Measurements from ENCODE around the gene CCDC191.

The CCDC191 gene, protein sequence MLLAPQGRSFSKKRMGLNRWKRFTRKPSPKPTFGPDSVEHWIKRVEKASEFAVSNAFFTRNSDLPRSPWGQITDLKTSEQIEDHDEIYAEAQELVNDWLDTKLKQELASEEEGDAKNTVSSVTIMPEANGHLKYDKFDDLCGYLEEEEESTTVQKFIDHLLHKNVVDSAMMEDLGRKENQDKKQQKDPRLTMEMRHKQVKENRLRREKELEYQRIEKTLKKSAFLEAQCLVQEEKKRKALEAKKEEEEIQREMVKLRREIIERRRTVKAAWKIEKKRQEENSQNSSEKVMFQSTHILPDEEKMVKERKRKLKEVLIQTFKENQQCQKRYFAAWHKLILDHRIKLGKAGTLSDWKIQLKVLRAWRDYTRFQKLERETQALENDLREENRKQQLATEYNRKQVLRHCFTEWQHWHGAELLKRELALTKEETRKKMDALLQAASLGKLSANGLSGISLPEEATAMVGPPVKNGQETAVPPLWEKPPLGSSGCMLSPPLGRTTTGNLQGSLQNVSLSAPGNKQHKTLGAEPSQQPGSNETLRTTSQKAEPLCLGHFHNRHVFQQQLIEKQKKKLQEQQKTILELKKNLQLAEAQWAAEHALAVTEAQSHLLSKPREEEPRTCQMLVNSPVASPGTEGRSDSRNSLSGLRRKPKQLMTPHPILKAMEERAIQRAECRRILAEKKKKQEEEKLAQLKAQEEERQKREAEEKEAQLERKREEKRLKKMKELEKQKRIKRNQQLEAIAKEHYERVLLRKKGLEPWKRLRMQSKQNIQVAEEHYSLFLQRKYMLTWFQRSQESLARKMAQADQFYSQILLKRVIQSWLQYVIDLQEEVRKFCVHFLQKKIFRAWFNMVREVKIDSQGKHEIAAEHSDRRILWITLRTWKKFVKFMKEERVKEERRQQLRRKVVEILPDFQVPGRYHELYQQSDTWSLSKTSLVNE

DNA sequence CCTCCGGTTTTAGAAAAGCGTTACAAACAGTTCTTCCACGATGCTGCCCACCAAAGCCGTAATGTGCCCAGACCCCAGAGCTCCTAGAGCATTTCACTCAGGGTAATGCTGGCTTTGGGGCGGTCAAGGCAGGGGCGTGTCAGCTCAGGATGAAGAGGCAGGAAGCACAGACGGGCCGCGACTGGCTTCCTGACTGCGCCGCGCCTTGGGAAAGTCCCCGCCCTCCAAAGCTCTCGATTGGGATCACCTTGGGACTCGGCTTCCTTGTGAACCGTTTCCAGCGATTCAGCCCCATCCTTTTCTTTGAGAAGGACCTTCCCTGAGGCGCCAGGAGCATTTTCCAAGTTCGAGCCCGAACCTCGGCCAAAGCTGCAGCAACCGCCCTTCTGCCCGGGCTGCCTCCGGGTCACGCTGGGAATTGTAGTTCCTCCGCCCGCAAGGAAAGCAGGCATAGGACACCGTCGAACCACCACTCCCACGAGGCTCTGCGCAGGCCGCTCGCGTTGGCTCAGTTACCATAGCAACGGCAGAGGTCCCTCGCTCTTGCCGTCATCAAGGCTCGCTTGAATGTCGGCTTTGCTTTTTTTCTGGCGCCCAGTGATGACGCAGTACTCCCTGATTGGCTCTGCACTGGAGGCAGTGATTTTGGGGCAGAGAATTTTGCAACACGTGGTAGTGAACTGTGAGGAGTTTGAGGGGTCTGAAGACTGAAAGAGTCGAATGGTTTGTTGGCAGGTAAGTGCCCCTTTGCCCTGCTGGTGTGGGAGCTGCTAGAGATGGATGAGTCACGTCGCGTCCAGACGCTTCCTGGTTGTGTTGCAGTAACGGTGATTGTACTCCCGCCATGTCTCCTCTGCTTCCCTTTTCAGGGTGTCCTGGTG is at the start of gene CCDC191, which contains the start of gene QTRT2:
Gene CCDC191 (minus strand): TSS at position 397 of the 881 bp plus-strand sequence. CDS start 60 bp downstream, at position 337.
Gene QTRT2 (plus strand): TSS at position 608 of the 881 bp plus-strand sequence. CDS start 8,521 bp downstream, outside the sequence.
- peak; percentile 99 for DNase-seq

DNA sequence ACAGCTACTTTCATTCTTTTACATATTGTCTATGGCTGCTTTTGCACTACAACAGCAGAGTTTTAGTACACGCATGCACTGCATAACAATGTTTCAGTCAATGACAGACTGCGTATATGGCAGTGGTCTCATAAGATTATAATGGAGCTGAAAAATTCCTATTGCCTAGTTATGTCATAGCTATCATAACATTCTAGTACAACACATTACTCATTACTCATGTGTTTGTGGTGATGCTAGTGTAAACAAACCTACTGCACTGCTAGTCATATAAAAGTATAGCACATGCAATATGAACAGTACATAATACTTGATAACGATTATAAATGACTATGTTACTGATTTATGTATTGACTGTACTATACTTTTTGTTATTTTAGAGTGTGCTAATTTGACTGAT is 48.1 kb upstream of the CCDC191 start:
- no peak for DNase-seq

DNA sequence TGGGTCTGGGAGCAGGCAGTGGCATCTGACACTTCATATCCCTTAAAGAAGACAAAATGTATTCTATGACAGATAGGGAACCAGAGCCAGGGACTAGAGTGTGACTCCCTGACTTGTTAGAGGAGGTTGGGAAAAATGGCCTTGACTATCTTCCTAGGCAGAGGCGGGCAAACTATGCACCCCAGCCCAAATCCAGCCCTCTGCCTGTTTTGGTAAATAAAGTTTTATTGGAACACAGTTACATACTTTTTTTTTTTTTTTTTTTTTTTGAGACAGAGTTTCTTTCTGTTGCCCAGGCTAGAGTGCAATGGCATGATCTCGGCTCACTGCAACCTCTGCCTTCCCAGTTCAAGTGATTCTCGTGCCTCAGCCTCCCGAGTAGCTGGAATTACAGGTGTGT is 47.5 kb upstream of the CCDC191 start:
- no peak for DNase-seq

DNA sequence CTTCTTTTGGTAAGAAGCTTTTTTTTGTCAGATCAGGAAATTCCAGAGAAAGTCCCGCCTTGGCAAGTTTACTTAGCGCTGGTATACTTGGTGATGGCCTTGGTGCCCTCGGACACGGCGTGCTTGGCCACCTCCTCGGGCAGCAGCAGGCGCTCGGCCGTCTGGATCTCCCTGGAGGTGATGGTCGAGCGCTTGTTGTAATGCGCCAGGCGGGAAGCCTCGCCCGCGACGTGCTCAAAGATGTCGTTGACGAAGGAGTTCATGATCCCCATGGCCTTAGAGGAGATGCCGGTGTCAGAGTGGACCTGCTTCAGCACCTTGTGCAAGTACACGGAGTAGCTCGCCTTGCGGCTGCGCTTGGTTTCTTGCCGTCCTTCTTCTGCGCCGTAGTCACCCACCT is 46.9 kb upstream of the CCDC191 start:
- DNase-seq, result no peak

DNA sequence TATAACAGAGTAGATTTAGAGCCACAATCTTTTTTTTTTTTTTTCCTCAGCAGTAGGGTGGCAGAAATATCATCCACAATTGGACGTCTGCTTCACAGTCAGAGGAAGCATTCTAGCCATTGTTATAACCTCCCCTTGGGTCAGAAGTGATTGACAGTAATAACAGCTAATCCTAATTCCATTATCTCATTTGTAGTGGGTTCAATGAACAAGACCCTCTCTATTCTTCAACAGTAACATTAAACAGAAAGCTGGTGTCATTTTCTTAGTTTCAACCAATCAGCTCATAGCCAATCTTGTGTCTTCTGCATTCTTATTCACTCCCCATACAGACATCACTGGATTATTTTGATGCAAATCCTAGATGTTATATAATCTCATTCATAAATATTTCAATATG is 44.8 kb upstream of the CCDC191 start:
- DNase-seq, result no peak

DNA sequence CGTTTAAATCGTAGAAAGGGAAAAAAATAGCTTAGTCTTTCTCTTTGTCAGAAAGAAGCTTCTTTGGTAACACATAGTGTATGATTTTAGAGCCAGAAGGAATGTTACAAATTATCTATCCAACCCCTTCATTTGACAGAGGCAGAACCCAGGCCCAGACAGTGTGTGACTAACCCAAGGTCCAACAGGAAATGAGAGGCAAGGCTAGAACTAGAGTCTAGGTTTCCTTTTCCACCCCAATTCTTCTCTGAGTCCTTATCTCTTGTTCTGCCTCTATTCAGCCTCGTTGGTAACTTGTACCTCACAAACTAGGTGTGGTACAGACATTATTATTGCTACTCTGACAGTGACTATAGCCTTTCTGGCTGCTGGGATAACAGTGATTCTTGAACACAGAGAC is 39.5 kb upstream of the CCDC191 start:
- no peak for DNase-seq

DNA sequence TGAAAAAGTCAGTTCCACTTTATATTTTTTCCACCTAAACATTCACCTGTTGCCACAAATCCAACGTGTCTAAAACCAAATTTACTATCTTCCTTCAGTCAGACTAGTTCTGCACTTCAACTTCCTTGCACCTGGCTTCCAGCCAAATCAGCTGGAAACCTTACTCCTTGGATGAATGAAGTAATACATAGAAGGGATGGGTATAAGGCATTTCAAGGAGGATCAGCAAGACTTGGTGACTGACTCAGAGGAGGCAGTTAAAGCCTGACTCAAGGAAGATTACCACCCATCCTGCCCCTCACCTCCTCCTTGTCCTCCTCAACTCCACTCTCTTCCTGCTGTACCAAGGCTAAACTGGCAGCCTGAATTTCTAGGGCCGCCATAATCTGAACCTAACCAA is 37.3 kb upstream of the CCDC191 start:
- DNase-seq, result no peak

DNA sequence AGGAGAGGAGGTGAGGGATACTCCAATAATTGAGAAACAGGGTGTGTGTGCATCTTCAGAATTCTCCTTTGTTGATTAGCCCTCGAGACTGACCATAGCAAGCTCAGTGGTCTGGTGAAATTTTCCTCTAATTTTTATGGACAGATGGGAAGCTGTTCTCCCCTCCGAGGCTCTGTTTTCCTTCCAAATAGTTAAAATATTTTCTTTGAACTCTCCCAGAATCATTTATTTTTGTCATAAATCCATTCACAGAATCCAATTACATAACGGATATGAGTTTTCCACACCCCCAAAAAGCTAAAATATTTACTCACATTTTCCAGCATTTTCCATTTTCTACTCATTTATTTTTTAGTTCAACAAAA is 36.7 kb upstream of the CCDC191 start:
- no peak for DNase-seq

DNA sequence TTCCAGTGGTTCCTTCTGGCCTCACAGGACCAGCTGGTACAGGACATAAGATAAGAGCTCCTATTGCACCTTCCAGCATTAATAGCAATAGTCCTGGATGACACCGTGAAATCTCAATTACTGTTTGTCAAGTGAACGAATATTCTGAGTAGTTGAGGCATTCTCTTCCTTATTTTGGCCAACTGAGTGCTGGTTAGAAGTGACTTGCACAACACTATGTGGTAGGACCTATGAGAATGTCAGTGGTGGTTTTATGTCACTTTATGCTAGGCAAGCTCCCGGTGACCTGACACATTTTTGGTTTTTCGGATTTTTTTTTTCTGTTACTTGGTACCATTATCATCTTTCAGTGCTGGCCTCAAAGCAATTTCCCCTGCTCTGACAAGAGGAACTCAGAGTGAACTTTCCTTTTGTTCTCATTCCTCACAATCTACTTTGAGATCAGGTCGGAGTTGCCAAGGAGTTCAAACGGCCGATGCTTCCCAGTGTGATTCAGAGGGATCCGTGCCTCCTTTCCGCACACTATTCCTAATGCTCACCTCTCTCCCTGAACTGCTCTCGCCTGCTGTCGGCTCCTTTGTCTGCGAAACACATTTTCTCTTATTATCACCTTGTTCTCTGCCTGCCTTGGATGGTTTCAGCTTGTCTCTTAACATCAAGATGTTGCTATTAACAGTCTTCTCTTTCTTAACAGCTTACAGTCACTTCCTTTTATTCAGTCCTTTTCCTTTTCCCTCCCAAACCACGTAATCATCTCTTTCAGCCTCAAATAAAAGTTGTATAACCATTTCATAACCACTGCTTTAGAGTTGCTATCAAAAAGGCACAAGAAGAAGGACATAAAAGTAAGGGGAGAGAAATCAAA is 36.1 kb upstream of the CCDC191 start:
- DNase-seq, result no peak

DNA sequence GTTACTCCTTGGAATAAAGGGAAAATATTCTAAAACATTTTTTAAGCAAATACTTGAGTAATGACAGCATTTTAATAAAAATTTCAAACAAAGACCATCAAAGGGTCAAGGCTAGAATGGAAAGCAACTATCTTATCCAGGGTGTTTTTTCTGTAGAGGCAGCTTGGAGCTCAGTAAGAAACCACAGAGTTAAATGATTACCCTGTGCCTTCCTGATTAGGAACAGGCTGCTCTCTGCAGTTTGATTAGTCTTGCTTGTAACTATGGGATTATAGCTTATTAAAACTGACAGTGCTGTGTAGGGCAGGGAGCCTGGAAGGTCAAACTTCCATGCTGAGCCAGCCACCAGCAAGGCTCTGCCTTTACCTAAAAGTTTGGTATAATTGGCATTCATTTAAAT is 33.3 kb upstream of the CCDC191 start:
- DNase-seq, result no peak

DNA sequence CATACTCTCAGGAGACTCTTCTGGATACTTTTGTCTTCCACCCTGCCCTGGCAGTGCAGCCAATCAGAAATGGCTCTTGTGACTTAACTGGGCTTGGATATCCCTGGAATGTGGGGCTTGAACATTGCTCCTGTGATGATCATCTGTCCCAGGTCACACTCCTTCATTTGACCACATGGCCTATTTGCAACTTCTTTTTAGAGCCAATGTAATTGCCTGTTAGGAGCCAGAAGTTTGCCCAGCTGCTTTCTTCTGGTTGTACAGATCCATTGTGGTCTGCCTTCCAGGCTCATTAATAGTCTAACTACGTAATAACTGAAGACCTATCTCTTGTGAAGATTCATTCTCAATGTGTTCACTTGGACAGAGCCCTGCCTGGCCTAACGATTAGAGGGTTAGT is 30.0 kb upstream of the CCDC191 start:
- no peak for DNase-seq

DNA sequence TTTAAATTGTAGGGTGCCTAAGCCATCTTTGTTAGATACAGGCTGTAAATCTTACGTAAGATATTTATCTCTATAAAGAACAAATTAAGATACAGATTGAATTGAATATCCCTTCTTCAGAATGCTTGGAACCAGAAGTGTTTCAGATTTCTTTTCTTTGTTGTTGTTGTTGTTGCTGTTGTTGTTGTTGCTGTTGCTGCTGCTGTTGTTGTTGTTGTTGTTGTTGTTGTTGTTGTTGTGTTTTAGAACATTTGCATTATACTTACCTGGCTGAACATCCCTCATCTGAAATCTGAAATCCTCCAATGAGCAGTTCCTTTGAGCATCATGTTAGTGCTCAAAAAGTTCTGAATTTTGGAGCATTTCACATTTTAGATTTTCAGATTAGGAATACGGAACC is 26.8 kb upstream of the CCDC191 start:
- DNase-seq, result no peak

DNA sequence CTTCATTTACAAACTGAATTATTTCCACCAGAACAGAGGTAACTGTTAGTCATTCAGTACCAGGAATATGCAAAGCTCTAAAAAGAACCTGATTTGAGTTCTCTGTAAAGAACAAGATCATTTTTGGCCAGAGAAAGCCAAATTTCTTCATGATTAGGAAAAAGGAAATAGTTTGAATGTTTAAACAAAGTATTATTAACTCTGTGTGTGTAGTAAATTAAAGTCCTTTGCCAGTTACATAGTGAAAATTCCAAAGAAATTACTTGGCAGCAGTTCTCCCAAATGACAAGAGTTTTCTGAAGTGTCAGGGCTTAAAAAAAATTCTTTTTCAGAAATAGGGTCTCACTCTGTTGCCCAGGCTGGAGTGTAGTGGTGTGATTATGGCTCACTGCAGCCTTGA is 24.7 kb upstream of the CCDC191 start:
- DNase-seq, result no peak

DNA sequence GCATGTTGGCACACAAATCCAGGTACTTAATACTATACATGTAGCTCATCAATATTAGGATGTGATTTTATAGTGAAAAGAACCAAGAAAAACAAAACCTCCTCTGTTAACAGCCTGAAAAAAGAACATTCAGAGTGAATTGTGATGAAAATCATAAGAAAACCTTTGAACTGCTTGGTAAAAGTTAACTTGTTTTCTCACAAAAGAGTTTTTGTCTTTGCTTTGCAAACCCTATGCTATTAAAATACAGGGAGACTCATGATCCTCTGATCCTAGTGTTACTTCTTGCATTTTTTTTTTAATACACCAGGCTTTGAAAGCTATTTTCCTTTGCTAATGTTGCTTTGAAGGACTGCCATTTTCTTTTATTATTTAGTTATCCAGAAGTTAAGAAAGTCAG is 23.9 kb upstream of the CCDC191 start:
- no peak for DNase-seq

DNA sequence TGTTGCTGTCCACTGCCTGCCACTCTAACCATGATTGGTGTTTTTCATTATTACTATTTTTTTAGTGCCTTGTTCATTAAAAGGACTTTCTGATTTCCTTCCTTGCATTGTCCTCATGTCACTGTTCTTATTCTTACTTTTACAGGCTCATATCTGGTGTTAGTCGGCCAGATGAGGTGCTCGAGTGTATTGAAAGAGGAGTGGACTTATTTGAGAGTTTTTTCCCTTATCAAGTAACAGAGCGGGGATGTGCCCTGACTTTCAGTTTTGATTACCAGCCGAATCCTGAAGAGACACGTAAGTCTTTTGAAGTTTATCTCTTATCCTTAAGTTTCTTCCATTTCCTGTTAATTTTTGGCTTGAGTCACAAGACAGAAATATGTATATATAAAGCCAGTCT is 23.4 kb upstream of the CCDC191 start:
- DNase-seq, result no peak

DNA sequence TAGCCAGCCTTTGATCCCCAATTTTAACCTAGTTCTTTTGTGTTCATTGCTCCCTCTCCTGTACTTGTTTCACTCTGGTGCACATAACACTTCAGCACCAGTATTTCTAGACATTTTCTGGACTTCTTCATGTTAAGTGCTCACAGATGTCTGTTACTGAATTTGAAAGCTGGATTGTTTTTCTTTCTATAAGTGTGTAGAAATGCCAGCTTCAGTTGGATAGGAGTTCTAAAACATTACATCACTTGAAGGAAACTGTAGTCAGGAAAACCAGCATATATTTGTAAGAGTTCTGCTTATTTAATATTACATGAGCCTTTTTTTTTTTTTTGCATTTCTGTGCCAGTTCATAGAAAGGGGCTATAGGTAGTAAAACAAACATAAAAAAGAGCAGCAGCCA is 21.8 kb upstream of the CCDC191 start:
- DNase-seq, result no peak

DNA sequence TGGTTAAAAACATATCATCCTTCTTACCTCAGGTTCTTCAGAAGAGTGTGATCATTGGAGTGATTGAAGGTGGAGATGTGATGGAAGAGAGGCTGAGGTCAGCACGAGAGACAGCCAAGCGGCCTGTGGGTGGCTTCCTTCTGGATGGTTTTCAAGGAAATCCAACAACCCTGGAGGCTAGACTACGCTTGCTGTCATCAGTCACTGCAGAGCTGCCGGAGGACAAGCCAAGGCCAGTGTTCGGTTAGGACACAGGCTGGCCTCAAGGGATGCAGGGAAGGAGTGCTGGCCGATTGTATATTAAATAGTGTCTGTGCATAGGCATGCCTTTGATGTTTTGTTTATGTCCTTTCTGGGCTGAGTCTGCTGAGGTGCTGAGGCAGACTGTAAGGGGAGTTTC is 20.4 kb upstream of the CCDC191 start:
- DNase-seq, result no peak

DNA sequence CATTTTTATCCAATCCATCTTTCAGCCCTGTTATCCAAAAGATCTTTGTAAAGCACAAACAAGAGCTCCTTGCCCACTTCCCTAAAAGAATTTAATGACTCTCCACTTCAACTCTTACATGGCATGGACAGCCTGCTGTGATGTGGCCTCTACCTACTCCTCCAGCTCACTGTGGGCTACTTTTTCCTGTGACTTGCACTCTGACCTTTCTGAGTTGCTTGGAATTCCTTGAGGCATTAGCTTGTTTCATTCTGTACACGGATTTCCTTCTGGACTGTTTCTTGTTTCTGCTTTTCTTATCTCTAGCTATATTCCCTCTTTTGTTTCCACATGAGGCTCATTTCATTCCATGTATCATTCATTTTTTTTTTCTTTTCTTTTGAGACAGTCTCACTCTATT is 15.5 kb upstream of the CCDC191 start:
- DNase-seq, result no peak

DNA sequence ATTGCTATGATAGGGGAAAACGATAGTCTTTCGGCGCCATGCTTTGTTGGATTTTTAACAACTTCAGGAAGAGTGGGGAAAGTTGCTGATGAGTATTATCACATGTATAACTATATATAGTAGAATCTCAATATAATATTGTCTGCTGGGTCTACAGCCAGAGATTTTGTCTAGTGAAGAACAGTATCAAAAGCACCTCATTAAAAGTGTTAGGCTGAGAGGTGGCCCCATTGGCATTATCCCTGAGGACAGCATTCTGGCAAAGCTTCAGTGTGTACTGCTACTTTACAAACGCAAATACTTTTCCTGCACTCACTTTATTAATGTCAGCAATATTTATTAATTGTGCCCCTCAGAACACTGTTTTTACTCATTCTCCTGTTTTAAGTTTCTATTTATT is 12.0 kb upstream of the CCDC191 start:
- no peak for DNase-seq

DNA sequence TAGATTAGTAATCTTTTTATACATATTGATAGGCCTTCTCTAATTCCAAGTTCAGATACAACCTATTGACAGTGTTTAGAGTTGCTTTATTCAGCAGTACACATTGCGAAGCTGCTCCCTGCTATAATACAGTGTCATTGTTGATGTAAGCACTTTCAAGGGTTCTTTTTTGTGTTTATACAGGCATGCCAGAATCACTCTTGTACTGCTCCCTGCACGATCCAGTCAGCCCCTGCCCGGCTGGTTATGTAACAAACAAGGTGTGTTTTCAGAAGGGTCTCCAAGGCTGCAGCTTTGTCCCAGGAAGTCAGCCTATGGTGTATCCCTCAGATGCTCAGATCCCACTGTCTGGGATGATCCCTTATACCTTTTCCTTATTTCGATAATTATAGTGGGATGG is 11.5 kb upstream of the CCDC191 start:
- no peak for DNase-seq

DNA sequence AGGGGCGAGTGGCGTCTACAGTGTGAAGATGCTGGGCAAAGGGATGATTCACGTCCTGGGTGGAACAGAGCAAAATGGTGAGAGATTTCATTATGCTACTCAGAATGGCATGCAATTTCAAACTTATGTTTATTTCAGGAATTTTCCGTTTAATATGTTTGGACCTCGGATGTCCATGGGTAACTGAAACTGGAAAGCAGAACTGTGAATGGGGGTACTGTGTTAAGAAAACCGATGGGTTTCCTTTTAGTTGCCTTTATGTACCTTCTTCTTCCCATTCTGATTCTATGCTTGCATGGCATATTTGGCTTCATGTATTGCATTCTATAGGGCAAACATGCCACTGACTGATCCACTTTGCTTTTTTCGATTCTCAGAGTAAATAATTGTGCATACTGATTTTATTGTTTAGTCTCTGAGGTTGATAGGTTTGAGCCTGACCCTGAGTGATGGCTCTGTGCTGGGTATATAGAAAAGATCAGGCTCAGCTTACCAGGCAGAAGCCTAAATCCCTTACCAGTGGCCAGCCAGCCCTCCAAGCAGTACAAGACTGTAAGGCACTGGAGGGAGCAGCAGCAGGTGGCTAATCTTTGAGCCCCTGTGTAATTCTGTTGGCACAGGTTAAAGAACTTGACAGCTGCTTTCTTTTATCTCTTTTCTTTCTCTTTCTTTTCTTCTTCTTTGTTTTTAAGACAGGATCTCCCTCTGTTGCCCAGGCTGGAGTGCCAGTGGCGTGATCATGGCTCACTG is 4.8 kb upstream of the CCDC191 start:
- DNase-seq, result no peak

Data from NCI-H1092 (cell line).